HepG2 (cell line): ENCODE data around the gene ZNF341.

Experiments
- CTCF ChIP-seq: sonication (generic); formaldehyde crosslinking; IDR thresholded peaks from 2 replicates; pipeline ENCODE4 v1.5.0; 2020; ENCODE audit warnings: mild to moderate bottlenecking, missing genetic modification reagents, moderate library complexity
- EZH2 ChIP-seq: conservative IDR thresholded peaks from 2 replicates; pipeline ENCODE4 v1.6.1; 2012; ENCODE audit warnings: mild to moderate bottlenecking, low read depth, low read length, moderate library complexity
- KDM5B ChIP-seq: sonication (generic); formaldehyde crosslinking; IDR thresholded peaks from 2 replicates; pipeline ENCODE4 v1.4.0; 2020; ENCODE audit warnings: missing genetic modification reagents, mild to moderate bottlenecking, borderline replicate concordance
- POLR2AphosphoS5 ChIP-seq: IDR thresholded peaks from 2 replicates; pipeline ENCODE4 v1.6.1; 2012; ENCODE audit warnings: low read depth, low read length
- ZMYM4 ChIP-seq: sonication (generic); formaldehyde crosslinking; IDR thresholded peaks from 2 replicates; pipeline ENCODE4 v1.8.1; 2023; ENCODE audit warnings: mild to moderate bottlenecking, missing genetic modification reagents
- ZNF510 ChIP-seq: sonication (generic); formaldehyde crosslinking; IDR thresholded peaks from 2 replicates; pipeline ENCODE4 v1.4.0; 2020; ENCODE audit warnings: low read depth, mild to moderate bottlenecking, missing genetic modification reagents
- ZNF652 ChIP-seq: IDR thresholded peaks from 2 replicates; pipeline ENCODE4 v1.6.1; 2016; ENCODE audit warnings: low read depth, borderline replicate concordance

- no peak for TF ChIP-seq ZNF510 (CRISPR knock-in tag)
- no peak for TF ChIP-seq CTCF
- TF ChIP-seq EZH2: no peak
- TF ChIP-seq POLR2AphosphoS5: no peak
- TF ChIP-seq ZMYM4 (CRISPR knock-in tag): no peak
- TF ChIP-seq KDM5B (CRISPR knock-in tag): no peak
- TF ChIP-seq ZNF652 (CRISPR knock-in tag): no peak
Observed at GRCh38 chr20:33784225-33784624, 52.4 kb downstream of the ZNF341 start.
